K562 (cell line): Measurements from ENCODE around the gene CRABP2. TPM values are rescaled to one million over a fixed set of nuclear protein-coding genes. Genes with fewer than 3 reads are reported as not detected.

Source experiments
- ATAC-seq: fragments of 200-7000 bp; cut with Tn5 transposase; 3 replicates; pipeline ENCODE4 v1.9.1; 2020; ENCODE audit warnings: moderate library complexity
- BruUV-seq: library from RNA; stranded (reverse); fragments of 400-500 nt; replicated peaks from 2 replicates; lab custom pipeline; 2021; lab: Mats Ljungman, UMichigan
- CTCF ChIA-PET: fragments of 300-600 bp; formaldehyde crosslinking; extraction: SDS; loops from one replicate; lab custom pipeline; 2021; ENCODE audit warnings: low intra/inter-chr PET ratio; lab: Yijun Ruan, JAX
- POLR2A ChIA-PET: fragments of 300-600, 350-650 bp; sonication (Branson Sonifier 250); formaldehyde crosslinking; extraction: SDS; loops from one replicate; lab custom pipeline; 2021; ENCODE audit warnings: antibody characterized with exemption, inconsistent platforms; lab: Yijun Ruan, JAX
- DNase-seq, 4 experiments: peaks; one replicate each; pipeline versions ENCODE4 v3.0.0 to v3.0.0-alpha.2; 2011 to 2018; ENCODE audit warnings: low spot score in 3 of 4, mixed read lengths in 3 of 4; ENCODE audit errors: extremely low read depth in 1 of 4
- FAIRE-seq: peaks from 2 replicates; lab custom pipeline; 2011; peaks lifted over from hg19 to GRCh38; lab: Jason Lieb, UNC
- H2AFZ ChIP-seq: 2 replicates; pipeline ENCODE4 v1.6.0; 2011; ENCODE audit warnings: low read depth, low read length, control low read depth, inconsistent platforms
- H3K27ac ChIP-seq: fragments of 200-600 bp; 3 replicates; pipeline ENCODE4 v1.8.0; 2011; ENCODE audit warnings: low read depth, mild to moderate bottlenecking, control low read depth, inconsistent platforms, low read length, moderate library complexity, mixed read lengths; ENCODE audit errors: extremely low read depth
- H3K27me3 ChIP-seq, 2 experiments: fragments of 300-600 bp in 1 of 2; 2 replicates in 1 of 2; 3 replicates in 1 of 2; pipeline versions ENCODE4 v1.6.0 to v1.8.0; 2011; ENCODE audit warnings: inconsistent platforms in 2 of 2, low read length in 2 of 2, mild to moderate bottlenecking in 1 of 2, mixed read lengths in 1 of 2, moderate library complexity in 1 of 2; ENCODE audit not compliant: control insufficient read depth in 2 of 2, insufficient read depth in 2 of 2
- H3K36me3 ChIP-seq: fragments of 300-600 bp; 3 replicates; pipeline ENCODE4 v1.8.0; 2011; ENCODE audit warnings: mild to moderate bottlenecking, low read length, inconsistent platforms; ENCODE audit not compliant: control insufficient read depth, insufficient read depth
- H3K4me1 ChIP-seq, 2 experiments: fragments of 200-600 bp in 1 of 2; replicated peaks in 1 of 2; 2 replicates in 1 of 2; 3 replicates in 1 of 2; pipeline versions ENCODE4 v1.5.1 to v1.8.0; 2011; ENCODE audit warnings: inconsistent platforms in 2 of 2, low read length in 2 of 2, mild to moderate bottlenecking in 1 of 2, mixed read lengths in 1 of 2, moderate library complexity in 1 of 2; ENCODE audit not compliant: control insufficient read depth in 2 of 2, insufficient read depth in 2 of 2
- H3K4me2 ChIP-seq: 2 replicates; pipeline ENCODE4 v1.6.1; 2011; ENCODE audit warnings: low read length, control low read depth, inconsistent platforms, mixed read lengths; ENCODE audit not compliant: insufficient read depth
- H3K4me3 ChIP-seq: fragments of 200-600 bp; sonication (generic), shearing (Covaris generic); 2 replicates; pipeline ENCODE4 v1.5.1; 2016; ENCODE audit warnings: control low read depth, inconsistent platforms
- H3K79me2 ChIP-seq: fragments of 200-600 bp; 3 replicates; pipeline ENCODE4 v1.8.0; 2011; ENCODE audit warnings: low read length, inconsistent platforms; ENCODE audit not compliant: control insufficient read depth, insufficient read depth
- H3K9ac ChIP-seq, 2 experiments: 2 replicates each; pipeline versions ENCODE4 v1.6.0 to v1.6.1; 2011; ENCODE audit warnings: low read depth in 2 of 2, low read length in 2 of 2, control low read depth in 1 of 2, inconsistent platforms in 1 of 2, mild to moderate bottlenecking in 1 of 2, mixed read lengths in 1 of 2; ENCODE audit not compliant: insufficient read depth in 1 of 2
- H3K9me1 ChIP-seq: one replicate; pipeline ENCODE4 v1.6.0; 2011; ENCODE audit warnings: inconsistent platforms, mild to moderate bottlenecking, low read length, moderate library complexity; ENCODE audit not compliant: control insufficient read depth, insufficient read depth
- H3K9me3 ChIP-seq: replicated peaks from 2 replicates; pipeline ENCODE4 v1.5.1; 2011; ENCODE audit warnings: low read depth, low read length, inconsistent platforms; ENCODE audit not compliant: control insufficient read depth, insufficient read depth
- H4K20me1 ChIP-seq: replicated peaks from 2 replicates; pipeline ENCODE4 v1.6.1; 2011; ENCODE audit warnings: low read length, inconsistent platforms, mixed read lengths; ENCODE audit not compliant: control insufficient read depth, insufficient read depth
- FIP1L1 ChIP-seq: fragments of 200-400 bp; formaldehyde crosslinking; IDR thresholded peaks from 2 replicates; pipeline ENCODE4 v1.6.1; 2018; ENCODE audit warnings: mild to moderate bottlenecking, low read depth, low read length; ENCODE audit not compliant: poor library complexity, severe bottlenecking
- HDGF ChIP-seq: fragments of 450-650 bp; IDR thresholded peaks from 2 replicates; pipeline ENCODE4 v1.6.1; 2016
- HLTF ChIP-seq: fragments of 450-650 bp; IDR thresholded peaks from 2 replicates; pipeline ENCODE4 v1.6.1; 2016
- MIER1 ChIP-seq: fragments of 450-650 bp; IDR thresholded peaks from 2 replicates; pipeline ENCODE4 v1.6.1; 2016; ENCODE audit warnings: antibody characterized with exemption, mild to moderate bottlenecking, low read depth
- NKRF ChIP-seq: fragments of 450-650 bp; IDR thresholded peaks from 2 replicates; pipeline ENCODE4 v1.6.1; 2016; ENCODE audit warnings: borderline replicate concordance
- RAD21 ChIP-seq, 2 experiments: fragments of 250-450 bp in 1 of 2; fragments of 450-650 bp in 1 of 2; sonication (Bioruptor Pico) in 1 of 2; formaldehyde crosslinking in 1 of 2; IDR thresholded peaks in 1 of 2; conservative IDR thresholded peaks in 1 of 2; 2 replicates each; pipeline versions ENCODE4 v1.4.0 to v1.8.0; 2020 to 2022; ENCODE audit warnings: mild to moderate bottlenecking in 2 of 2, moderate library complexity in 1 of 2
- RFX5 ChIP-seq: IDR thresholded peaks from 2 replicates; pipeline ENCODE4 v1.6.1; 2011; ENCODE audit warnings: low read depth, mild to moderate bottlenecking, improper control_type of control experiment, low read length
- RHOXF2B ChIP-seq: fragments of 250-450 bp; sonication (Bioruptor Pico); conservative IDR thresholded peaks from 2 replicates; pipeline ENCODE4 v1.5.1; 2021
- STAT5A ChIP-seq: IDR thresholded peaks from 2 replicates; pipeline ENCODE4 v1.6.1; 2012; ENCODE audit warnings: low read length, inconsistent platforms, borderline replicate concordance
- YY1 ChIP-seq, 3 experiments: IDR thresholded peaks; 2 replicates each; pipeline ENCODE4 v1.6.1; 2011; ENCODE audit warnings: low read length in 2 of 3, mild to moderate bottlenecking in 2 of 3, moderate library complexity in 2 of 3, borderline replicate concordance in 1 of 3, control low read depth in 1 of 3, low read depth in 1 of 3; ENCODE audit not compliant: insufficient read depth in 3 of 3, insufficient replicate concordance in 2 of 3, control insufficient read depth in 1 of 3, insufficient read length in 1 of 3; ENCODE audit errors: extremely low read depth in 1 of 3
- ZBTB11 ChIP-seq, 3 experiments: fragments of 200-800 bp in 1 of 3; fragments of 250-450 bp in 1 of 3; fragments of 450-650 bp in 1 of 3; sonication (Bioruptor Pico) in 1 of 3; sonication (Bioruptor generic) in 1 of 3; formaldehyde crosslinking in 1 of 3; IDR thresholded peaks; 2 replicates each; pipeline versions ENCODE4 v1.6.1 to v1.8.0; 2016 to 2022; ENCODE audit warnings: mild to moderate bottlenecking in 2 of 3, missing genetic modification characterization in 2 of 3, missing compliant biosample characterization in 1 of 3, moderate library complexity in 1 of 3
- ZNF124 ChIP-seq: sonication (generic); formaldehyde crosslinking; IDR thresholded peaks from 2 replicates; pipeline ENCODE4 v1.8.1; 2022; ENCODE audit warnings: missing genetic modification reagents
- ZNF282 ChIP-seq: sonication (generic); formaldehyde crosslinking; IDR thresholded peaks from 2 replicates; pipeline ENCODE4 v1.8.1; 2023; ENCODE audit warnings: missing genetic modification reagents
- ZNF780A ChIP-seq: fragments of 250-450 bp; sonication (Bioruptor Pico); IDR thresholded peaks from 2 replicates; pipeline ENCODE4 v1.5.0; 2021; ENCODE audit warnings: mild to moderate bottlenecking
- WGBS: fragments of 100-300 bp; shearing (Covaris generic); methylation state at CpG from one replicate; pipeline ENCODE4 v1.1.6; 2016; ENCODE audit warnings: low coverage, mixed read lengths; ENCODE audit not compliant: insufficient coverage; ENCODE audit errors: missing lambda C conversion rate; 5-methylcytosine and 5-hydroxymethylcytosine counted together
- in situ Hi-C: fragments of 300-500 bp; cut with MboI; formaldehyde crosslinking; loops from 4 replicates; pipeline ENCODE4 v1.15.0; 2018; ENCODE audit warnings: inconsistent platforms, mixed read lengths
- intact Hi-C: fragments of 100-400 bp; cut with micrococcal nuclease; formaldehyde crosslinking; loops from 2 replicates; pipeline ENCODE4 v1.14.2; 2022
- polyA plus RNA-seq, 8 experiments: library from polyadenylated mRNA; depleted of rRNA in 4 of 8; stranded (reverse) in 5 of 8; unstranded in 3 of 8; fragments of >200 nt; fragmentation: Nextera tagmentation in 2 of 8; fragmentation: Illumina TruSeq in 1 of 8; extraction: Ambion mirVana in 2 of 8; extraction: Trizol in 1 of 8; gene quantifications; 2 replicates each; pipeline versions ENCODE4 v1.2.1 to v1.2.3, GENCODE V29; 2011 to 2014; ENCODE audit warnings: inconsistent platforms in 1 of 8, missing spikeins in 1 of 8
- total RNA-seq, 7 experiments: library from RNA; depleted of rRNA in 6 of 7; stranded (reverse); fragments of >200 nt in 6 of 7; fragmentation: Illumina TruSeq in 2 of 7; extraction: Trizol in 2 of 7; gene quantifications; 2 replicates each; pipeline versions ENCODE4 v1.2.1 to v1.2.3, GENCODE V29; 2011 to 2021; ENCODE audit warnings: low replicate concordance in 1 of 7

CRABP2 gene
- total and polyA plus RNA-seq, 9 of the 15 experiments (the other 6 are each of a cell fraction or from before 2014, with no cell fraction given) = 0.30 to 2.5 (median 0.82) TPM

GRCh38 chr1:156659661-156659987 is 45.8 kb downstream of the CRABP2 start:
- ATAC-seq (no peak), DNase-seq (no peak), FAIRE-seq (no peak)
- Histone ChIP-seq H3K36me3 (peaks cover 48% of the 10 kb centered on the region; the same call in 2 of the 3 replicates), H3K27ac (peak overlapping the region; percentile 68; the same call in 2 of the 3 replicates), H3K4me2 (peak overlapping the region; percentile 93), H3K9ac (peak overlapping the region; percentile 77 to 92), H3K4me3 (peak overlapping the region; percentile 79), H2AFZ (no peak overlapping the region), H3K9me3 (no peaks in the 10 kb centered on the region), H3K9me1 (peaks cover 34% of the 10 kb centered on the region), H3K79me2 (peaks cover 77% of the 10 kb centered on the region), H3K4me1 (peaks cover 66 to 79% of the 10 kb centered on the region in 2 experiments), H3K27me3 (no peaks in the 10 kb centered on the region), H4K20me1 (peaks cover 52% of the 10 kb centered on the region)
- in situ Hi-C loops = no loop called here
- ChIA-PET CTCF (interaction anchor here (0.6 to 5.1 kb wide), 7 partner anchors 19 to 230 kb away, joined by 3 to 110 read pairs (median 35); partner anchors contain the start of genes CRABP2 and NES), POLR2A (interaction anchor here (0.6 to 2.9 kb wide), 9 partner anchors 10 to 235 kb away, joined by 3 to 12 read pairs (median 4); partner anchors contain the start of genes ISG20L2 and METTL25B)
- intact Hi-C loops = no loop called here
- no TSS peak for BruUV-seq
- 14% methylated on average over 6 of the region's 6 CpGs for WGBS
- TF ChIP-seq RHOXF2B (CRISPR knock-in tag) (peak; percentile 55; the same call in 1 of the 2 replicates), ZNF124 (no peak), YY1 (IDR thresholded peaks at IDR 0.05; ENCODE audit: borderline replicate concordance in 1 of 3, control insufficient read depth in 1 of 3, extremely low read depth in 1 of 3, insufficient read depth in 3 of 3, insufficient read length in 1 of 3, insufficient replicate concordance in 2 of 3, low read depth in 1 of 3, low read length in 2 of 3) (no peak), FIP1L1 (no peak), ZBTB11 (CRISPR knock-in tag; IDR thresholded peaks at IDR 0.05) (0 out of 6 replicates have a peak, but pooled peaks of 1 of the 3 experiments have one; percentile 18), HDGF (0 out of 2 replicates have a peak, but pooled peaks have one; percentile 38), STAT5A (no peak), ZNF282 (CRISPR knock-in tag) (0 out of 2 replicates have a peak, but pooled peaks have one; percentile 1), NKRF (peak; percentile 14; the same call in 1 of the 2 replicates), ZNF780A (CRISPR knock-in tag) (no peak), RFX5 (no peak), RAD21 (CRISPR knock-in tag; conservative IDR thresholded peaks at IDR 0.05 in 1 of 2, IDR thresholded peaks at IDR 0.05 in 1 of 2) (no peak), MIER1 (0 out of 2 replicates have a peak, but pooled peaks have one; percentile 24), HLTF (0 out of 2 replicates have a peak, but pooled peaks have one; percentile 15)
